HepG2 (cell line): ENCODE measurements around the gene INO80E. TPM values are rescaled to one million over a fixed set of nuclear protein-coding genes. Genes with fewer than 3 reads are reported as not detected.

Experiments used
- MED13 ChIP-seq: sonication (generic); formaldehyde crosslinking; IDR thresholded peaks from 2 replicates; pipeline ENCODE4 v1.5.0; 2020; ENCODE audit warnings: missing genetic modification reagents
- PPARG ChIP-seq: conservative IDR thresholded peaks from 2 replicates; pipeline ENCODE4 v1.6.1; 2016; ENCODE audit warnings: missing biosample characterization, missing genetic modification reagents
- ZFP41 ChIP-seq: sonication (generic); formaldehyde crosslinking; IDR thresholded peaks from 2 replicates; pipeline ENCODE4 v1.4.0; 2020; ENCODE audit warnings: mild to moderate bottlenecking, missing genetic modification reagents, borderline replicate concordance
- ZNF282 ChIP-seq: fragments of 450-650 bp; IDR thresholded peaks from 2 replicates; pipeline ENCODE4 v1.6.1; 2018; ENCODE audit not compliant: partially characterized antibody
- ZNF484 ChIP-seq: sonication (generic); formaldehyde crosslinking; IDR thresholded peaks from 2 replicates; pipeline ENCODE4 v1.5.1; 2020; ENCODE audit warnings: mild to moderate bottlenecking, low read depth, missing genetic modification reagents, borderline replicate concordance
- ZNF567 ChIP-seq: sonication (generic); formaldehyde crosslinking; IDR thresholded peaks from 2 replicates; pipeline ENCODE4 v1.8.1; 2023; ENCODE audit warnings: mild to moderate bottlenecking, missing genetic modification reagents, borderline replicate concordance
- ZSCAN25 ChIP-seq: sonication (generic); formaldehyde crosslinking; IDR thresholded peaks from 2 replicates; pipeline ENCODE4 v1.8.0; 2022; ENCODE audit warnings: mild to moderate bottlenecking, missing genetic modification reagents
- polyA plus RNA-seq, 8 experiments: library from polyadenylated mRNA; depleted of rRNA in 3 of 8; stranded (reverse) in 7 of 8; unstranded in 1 of 8; fragments of >200 nt; fragmentation: Illumina TruSeq in 4 of 8; extraction: Trizol in 4 of 8; gene quantifications; 2 replicates each; pipeline versions ENCODE4 v1.2.1 to v1.2.3, GENCODE V29; 2011 to 2016; ENCODE audit warnings: low read depth in 4 of 8, missing spikeins in 1 of 8, mixed read lengths in 1 of 8; ENCODE audit not compliant: insufficient read depth in 1 of 8
- total RNA-seq, 5 experiments: library from RNA; depleted of rRNA; stranded (reverse); fragments of >200 nt; fragmentation: Illumina TruSeq; extraction: Trizol; gene quantifications; 2 replicates each; pipeline ENCODE4 v1.2.3, GENCODE V29; 2016; ENCODE audit warnings: low read depth in 1 of 5
- TF ChIP-seq, protein P1 (sequence below): IDR thresholded peaks from 2 replicates; pipeline ENCODE4 v1.6.1; 2016; ENCODE audit warnings: low read depth, missing genetic modification reagents, missing compliant biosample characterization
- TF ChIP-seq, protein P2 (sequence below): sonication (generic); formaldehyde crosslinking; IDR thresholded peaks from 2 replicates; pipeline ENCODE4 v1.8.1; 2022; ENCODE audit warnings: low read depth, mild to moderate bottlenecking, missing genetic modification reagents
- TF ChIP-seq, protein P3 (sequence below), 2 experiments: IDR thresholded peaks; 2 replicates each; pipeline ENCODE4 v1.6.1; 2011 to 2012; ENCODE audit warnings: low read length in 2 of 2, borderline replicate concordance in 1 of 2, low read depth in 1 of 2, mild to moderate bottlenecking in 1 of 2, moderate library complexity in 1 of 2
- TF ChIP-seq, protein P4 (sequence below): sonication (generic); formaldehyde crosslinking; IDR thresholded peaks from 2 replicates; pipeline ENCODE4 v1.4.0; 2020; ENCODE audit warnings: missing genetic modification reagents
- TF ChIP-seq, protein P5 (sequence below): sonication (generic); formaldehyde crosslinking; IDR thresholded peaks from 2 replicates; pipeline ENCODE4 v1.4.0; 2020; ENCODE audit warnings: mild to moderate bottlenecking, missing genetic modification reagents

The INO80E gene
- total and polyA plus RNA-seq, 2 of the 13 experiments (the other 11 are each of a cell fraction or from before 2014, with no cell fraction given): 25.8 to 45.6 TPM

DNA sequence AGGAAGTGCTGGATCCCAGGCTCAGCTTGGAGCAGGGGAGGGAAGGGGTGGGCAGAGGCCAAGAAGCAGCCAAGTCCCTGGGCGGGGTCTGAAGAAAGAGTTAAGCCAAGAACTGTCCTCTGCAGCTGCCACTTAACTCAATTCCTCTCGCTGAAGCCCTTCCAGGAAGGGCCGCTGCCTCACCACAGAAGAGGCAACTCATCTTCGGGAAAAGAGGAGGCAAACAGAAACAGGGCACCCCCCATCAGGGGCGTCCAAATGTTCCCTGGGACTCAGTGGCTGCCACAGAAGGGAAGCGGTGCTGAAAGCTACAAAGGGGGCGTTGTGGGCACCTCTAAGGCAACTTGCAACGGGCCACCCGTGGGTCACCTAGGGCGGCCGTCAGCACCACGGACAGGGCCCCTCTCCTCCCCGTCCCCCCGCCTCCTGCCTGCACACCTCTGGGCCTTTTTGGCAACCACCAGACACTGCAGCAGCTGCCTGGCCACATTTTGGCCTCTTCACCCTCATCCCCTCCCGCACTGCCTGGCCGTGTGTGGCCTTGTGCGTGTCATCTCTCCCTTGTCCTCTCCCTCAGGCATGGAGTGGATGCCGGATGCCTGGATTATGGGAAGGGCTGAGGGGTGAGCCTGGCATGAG, 32.5 kb downstream of the INO80E start (continued):
- TF ChIP-seq, protein P1, sequence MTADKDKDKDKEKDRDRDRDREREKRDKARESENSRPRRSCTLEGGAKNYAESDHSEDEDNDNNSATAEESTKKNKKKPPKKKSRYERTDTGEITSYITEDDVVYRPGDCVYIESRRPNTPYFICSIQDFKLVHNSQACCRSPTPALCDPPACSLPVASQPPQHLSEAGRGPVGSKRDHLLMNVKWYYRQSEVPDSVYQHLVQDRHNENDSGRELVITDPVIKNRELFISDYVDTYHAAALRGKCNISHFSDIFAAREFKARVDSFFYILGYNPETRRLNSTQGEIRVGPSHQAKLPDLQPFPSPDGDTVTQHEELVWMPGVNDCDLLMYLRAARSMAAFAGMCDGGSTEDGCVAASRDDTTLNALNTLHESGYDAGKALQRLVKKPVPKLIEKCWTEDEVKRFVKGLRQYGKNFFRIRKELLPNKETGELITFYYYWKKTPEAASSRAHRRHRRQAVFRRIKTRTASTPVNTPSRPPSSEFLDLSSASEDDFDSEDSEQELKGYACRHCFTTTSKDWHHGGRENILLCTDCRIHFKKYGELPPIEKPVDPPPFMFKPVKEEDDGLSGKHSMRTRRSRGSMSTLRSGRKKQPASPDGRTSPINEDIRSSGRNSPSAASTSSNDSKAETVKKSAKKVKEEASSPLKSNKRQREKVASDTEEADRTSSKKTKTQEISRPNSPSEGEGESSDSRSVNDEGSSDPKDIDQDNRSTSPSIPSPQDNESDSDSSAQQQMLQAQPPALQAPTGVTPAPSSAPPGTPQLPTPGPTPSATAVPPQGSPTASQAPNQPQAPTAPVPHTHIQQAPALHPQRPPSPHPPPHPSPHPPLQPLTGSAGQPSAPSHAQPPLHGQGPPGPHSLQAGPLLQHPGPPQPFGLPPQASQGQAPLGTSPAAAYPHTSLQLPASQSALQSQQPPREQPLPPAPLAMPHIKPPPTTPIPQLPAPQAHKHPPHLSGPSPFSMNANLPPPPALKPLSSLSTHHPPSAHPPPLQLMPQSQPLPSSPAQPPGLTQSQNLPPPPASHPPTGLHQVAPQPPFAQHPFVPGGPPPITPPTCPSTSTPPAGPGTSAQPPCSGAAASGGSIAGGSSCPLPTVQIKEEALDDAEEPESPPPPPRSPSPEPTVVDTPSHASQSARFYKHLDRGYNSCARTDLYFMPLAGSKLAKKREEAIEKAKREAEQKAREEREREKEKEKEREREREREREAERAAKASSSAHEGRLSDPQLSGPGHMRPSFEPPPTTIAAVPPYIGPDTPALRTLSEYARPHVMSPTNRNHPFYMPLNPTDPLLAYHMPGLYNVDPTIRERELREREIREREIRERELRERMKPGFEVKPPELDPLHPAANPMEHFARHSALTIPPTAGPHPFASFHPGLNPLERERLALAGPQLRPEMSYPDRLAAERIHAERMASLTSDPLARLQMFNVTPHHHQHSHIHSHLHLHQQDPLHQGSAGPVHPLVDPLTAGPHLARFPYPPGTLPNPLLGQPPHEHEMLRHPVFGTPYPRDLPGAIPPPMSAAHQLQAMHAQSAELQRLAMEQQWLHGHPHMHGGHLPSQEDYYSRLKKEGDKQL: no peak
- TF ChIP-seq ZNF282 (no peak), PPARG (CRISPR knock-in tag) (no peak), ZNF567 (CRISPR knock-in tag) (no peak), ZNF484 (CRISPR knock-in tag) (no peak), ZFP41 (CRISPR knock-in tag) (no peak), MED13 (CRISPR knock-in tag) (no peak), ZSCAN25 (CRISPR knock-in tag) (no peak)
- TF ChIP-seq, protein P2, sequence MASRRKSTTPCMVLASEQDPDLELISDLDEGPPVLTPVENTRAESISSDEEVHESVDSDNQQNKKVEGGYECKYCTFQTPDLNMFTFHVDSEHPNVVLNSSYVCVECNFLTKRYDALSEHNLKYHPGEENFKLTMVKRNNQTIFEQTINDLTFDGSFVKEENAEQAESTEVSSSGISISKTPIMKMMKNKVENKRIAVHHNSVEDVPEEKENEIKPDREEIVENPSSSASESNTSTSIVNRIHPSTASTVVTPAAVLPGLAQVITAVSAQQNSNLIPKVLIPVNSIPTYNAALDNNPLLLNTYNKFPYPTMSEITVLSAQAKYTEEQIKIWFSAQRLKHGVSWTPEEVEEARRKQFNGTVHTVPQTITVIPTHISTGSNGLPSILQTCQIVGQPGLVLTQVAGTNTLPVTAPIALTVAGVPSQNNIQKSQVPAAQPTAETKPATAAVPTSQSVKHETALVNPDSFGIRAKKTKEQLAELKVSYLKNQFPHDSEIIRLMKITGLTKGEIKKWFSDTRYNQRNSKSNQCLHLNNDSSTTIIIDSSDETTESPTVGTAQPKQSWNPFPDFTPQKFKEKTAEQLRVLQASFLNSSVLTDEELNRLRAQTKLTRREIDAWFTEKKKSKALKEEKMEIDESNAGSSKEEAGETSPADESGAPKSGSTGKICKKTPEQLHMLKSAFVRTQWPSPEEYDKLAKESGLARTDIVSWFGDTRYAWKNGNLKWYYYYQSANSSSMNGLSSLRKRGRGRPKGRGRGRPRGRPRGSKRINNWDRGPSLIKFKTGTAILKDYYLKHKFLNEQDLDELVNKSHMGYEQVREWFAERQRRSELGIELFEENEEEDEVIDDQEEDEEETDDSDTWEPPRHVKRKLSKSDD (CRISPR knock-in tag): no peak
- TF ChIP-seq, protein P3, sequence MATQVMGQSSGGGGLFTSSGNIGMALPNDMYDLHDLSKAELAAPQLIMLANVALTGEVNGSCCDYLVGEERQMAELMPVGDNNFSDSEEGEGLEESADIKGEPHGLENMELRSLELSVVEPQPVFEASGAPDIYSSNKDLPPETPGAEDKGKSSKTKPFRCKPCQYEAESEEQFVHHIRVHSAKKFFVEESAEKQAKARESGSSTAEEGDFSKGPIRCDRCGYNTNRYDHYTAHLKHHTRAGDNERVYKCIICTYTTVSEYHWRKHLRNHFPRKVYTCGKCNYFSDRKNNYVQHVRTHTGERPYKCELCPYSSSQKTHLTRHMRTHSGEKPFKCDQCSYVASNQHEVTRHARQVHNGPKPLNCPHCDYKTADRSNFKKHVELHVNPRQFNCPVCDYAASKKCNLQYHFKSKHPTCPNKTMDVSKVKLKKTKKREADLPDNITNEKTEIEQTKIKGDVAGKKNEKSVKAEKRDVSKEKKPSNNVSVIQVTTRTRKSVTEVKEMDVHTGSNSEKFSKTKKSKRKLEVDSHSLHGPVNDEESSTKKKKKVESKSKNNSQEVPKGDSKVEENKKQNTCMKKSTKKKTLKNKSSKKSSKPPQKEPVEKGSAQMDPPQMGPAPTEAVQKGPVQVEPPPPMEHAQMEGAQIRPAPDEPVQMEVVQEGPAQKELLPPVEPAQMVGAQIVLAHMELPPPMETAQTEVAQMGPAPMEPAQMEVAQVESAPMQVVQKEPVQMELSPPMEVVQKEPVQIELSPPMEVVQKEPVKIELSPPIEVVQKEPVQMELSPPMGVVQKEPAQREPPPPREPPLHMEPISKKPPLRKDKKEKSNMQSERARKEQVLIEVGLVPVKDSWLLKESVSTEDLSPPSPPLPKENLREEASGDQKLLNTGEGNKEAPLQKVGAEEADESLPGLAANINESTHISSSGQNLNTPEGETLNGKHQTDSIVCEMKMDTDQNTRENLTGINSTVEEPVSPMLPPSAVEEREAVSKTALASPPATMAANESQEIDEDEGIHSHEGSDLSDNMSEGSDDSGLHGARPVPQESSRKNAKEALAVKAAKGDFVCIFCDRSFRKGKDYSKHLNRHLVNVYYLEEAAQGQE (IDR thresholded peaks at IDR 0.05; ENCODE audit: borderline replicate concordance in 1 of 2, low read depth in 1 of 2, low read length in 2 of 2): peak; percentile 92 to 97
- TF ChIP-seq, protein P4, sequence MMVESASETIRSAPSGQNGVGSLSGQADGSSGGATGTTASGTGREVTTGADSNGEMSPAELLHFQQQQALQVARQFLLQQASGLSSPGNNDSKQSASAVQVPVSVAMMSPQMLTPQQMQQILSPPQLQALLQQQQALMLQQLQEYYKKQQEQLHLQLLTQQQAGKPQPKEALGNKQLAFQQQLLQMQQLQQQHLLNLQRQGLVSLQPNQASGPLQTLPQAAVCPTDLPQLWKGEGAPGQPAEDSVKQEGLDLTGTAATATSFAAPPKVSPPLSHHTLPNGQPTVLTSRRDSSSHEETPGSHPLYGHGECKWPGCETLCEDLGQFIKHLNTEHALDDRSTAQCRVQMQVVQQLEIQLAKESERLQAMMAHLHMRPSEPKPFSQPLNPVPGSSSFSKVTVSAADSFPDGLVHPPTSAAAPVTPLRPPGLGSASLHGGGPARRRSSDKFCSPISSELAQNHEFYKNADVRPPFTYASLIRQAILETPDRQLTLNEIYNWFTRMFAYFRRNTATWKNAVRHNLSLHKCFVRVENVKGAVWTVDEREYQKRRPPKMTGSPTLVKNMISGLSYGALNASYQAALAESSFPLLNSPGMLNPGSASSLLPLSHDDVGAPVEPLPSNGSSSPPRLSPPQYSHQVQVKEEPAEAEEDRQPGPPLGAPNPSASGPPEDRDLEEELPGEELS (CRISPR knock-in tag): no peak
- TF ChIP-seq, protein P5, sequence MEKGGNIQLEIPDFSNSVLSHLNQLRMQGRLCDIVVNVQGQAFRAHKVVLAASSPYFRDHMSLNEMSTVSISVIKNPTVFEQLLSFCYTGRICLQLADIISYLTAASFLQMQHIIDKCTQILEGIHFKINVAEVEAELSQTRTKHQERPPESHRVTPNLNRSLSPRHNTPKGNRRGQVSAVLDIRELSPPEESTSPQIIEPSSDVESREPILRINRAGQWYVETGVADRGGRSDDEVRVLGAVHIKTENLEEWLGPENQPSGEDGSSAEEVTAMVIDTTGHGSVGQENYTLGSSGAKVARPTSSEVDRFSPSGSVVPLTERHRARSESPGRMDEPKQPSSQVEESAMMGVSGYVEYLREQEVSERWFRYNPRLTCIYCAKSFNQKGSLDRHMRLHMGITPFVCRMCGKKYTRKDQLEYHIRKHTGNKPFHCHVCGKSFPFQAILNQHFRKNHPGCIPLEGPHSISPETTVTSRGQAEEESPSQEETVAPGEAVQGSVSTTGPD: no peak
